Glutamatergic neuron (in vitro differentiated cells): ENCODE results near the gene HIRA. TPM values are rescaled to one million over a fixed set of nuclear protein-coding genes. Genes with fewer than 3 reads are reported as not detected.

Experiments
- DNase-seq: peaks from one replicate; pipeline ENCODE4 v3.0.0; 2022
- H3K27ac Mint-ChIP-seq: one replicate; pipeline ENCODE4 v1.8.0; 2020; ENCODE audit warnings: mild to moderate bottlenecking, mixed read lengths, inconsistent platforms; ENCODE audit not compliant: unreplicated experiment
- H3K27me3 Mint-ChIP-seq: one replicate; pipeline ENCODE4 v1.8.0; 2020; ENCODE audit warnings: mild to moderate bottlenecking, moderate library complexity, mixed read lengths, inconsistent platforms; ENCODE audit not compliant: unreplicated experiment
- H3K36me3 Mint-ChIP-seq: one replicate; pipeline ENCODE4 v1.8.0; 2020; ENCODE audit warnings: mild to moderate bottlenecking, mixed read lengths, inconsistent platforms; ENCODE audit not compliant: unreplicated experiment
- H3K4me1 Mint-ChIP-seq: one replicate; pipeline ENCODE4 v1.8.0; 2020; ENCODE audit warnings: mild to moderate bottlenecking, low read depth, mixed read lengths, inconsistent platforms; ENCODE audit not compliant: unreplicated experiment
- H3K4me3 Mint-ChIP-seq: one replicate; pipeline ENCODE4 v1.8.0; 2020; ENCODE audit warnings: mild to moderate bottlenecking, mixed read lengths, inconsistent platforms; ENCODE audit not compliant: unreplicated experiment
- H3K9me3 Mint-ChIP-seq: one replicate; pipeline ENCODE4 v1.8.0; 2020; ENCODE audit warnings: mild to moderate bottlenecking, moderate library complexity, mixed read lengths, inconsistent platforms; ENCODE audit not compliant: unreplicated experiment
- total RNA-seq: library from RNA; stranded (reverse); fragmentation: NEBNext Ultra II Directional; extraction: Animal tissue kit (Norgen Biotek cat#: 25700); gene quantifications from one replicate; pipeline ENCODE4 v1.2.1, GENCODE V29; 2021; ENCODE audit not compliant: unreplicated experiment
- TF ChIP-seq, protein P1 (sequence below): fragments of 200-600 bp; sonication (generic); IDR thresholded peaks from one replicate; pipeline ENCODE4 v1.5.0; 2021; ENCODE audit not compliant: partially characterized antibody, unreplicated experiment

Gene HIRA
- total RNA-seq, 1 donor from 2014 or later, result 51.0 TPM

DNA sequence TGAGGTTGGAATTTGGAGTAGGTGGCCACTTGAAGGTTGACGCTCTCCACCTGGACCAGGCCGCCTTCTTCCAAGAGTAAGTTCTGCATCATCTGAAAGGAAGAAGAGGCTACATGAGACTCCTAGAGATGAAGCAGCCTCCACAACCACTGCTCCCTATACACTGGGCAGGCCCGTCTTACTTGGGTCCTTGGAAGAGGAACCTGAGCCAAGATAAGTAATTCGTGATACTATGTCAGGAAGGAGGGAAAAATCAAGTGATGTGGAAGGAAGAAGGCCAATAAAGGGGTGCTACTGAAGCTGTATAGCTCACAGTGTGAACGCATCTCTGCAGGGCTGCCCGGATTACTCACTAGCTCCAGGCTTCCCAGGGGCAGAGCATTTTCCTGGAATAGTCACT is 36.4 kb upstream of the HIRA start:
- no peak overlapping the region for H3K4me3 Mint-ChIP-seq
- TF ChIP-seq, protein P1, sequence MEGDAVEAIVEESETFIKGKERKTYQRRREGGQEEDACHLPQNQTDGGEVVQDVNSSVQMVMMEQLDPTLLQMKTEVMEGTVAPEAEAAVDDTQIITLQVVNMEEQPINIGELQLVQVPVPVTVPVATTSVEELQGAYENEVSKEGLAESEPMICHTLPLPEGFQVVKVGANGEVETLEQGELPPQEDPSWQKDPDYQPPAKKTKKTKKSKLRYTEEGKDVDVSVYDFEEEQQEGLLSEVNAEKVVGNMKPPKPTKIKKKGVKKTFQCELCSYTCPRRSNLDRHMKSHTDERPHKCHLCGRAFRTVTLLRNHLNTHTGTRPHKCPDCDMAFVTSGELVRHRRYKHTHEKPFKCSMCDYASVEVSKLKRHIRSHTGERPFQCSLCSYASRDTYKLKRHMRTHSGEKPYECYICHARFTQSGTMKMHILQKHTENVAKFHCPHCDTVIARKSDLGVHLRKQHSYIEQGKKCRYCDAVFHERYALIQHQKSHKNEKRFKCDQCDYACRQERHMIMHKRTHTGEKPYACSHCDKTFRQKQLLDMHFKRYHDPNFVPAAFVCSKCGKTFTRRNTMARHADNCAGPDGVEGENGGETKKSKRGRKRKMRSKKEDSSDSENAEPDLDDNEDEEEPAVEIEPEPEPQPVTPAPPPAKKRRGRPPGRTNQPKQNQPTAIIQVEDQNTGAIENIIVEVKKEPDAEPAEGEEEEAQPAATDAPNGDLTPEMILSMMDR, result no peak
- DNase-seq, result no peak
- H3K9me3 Mint-ChIP-seq, result peaks cover 2% of the 10 kb centered on the region
- H3K4me1 Mint-ChIP-seq, result peaks cover 10% of the 10 kb centered on the region
- no peaks in the 10 kb centered on the region for H3K36me3 Mint-ChIP-seq
- no peak overlapping the region for H3K27ac Mint-ChIP-seq
- peaks cover 9% of the 10 kb centered on the region for H3K27me3 Mint-ChIP-seq

DNA sequence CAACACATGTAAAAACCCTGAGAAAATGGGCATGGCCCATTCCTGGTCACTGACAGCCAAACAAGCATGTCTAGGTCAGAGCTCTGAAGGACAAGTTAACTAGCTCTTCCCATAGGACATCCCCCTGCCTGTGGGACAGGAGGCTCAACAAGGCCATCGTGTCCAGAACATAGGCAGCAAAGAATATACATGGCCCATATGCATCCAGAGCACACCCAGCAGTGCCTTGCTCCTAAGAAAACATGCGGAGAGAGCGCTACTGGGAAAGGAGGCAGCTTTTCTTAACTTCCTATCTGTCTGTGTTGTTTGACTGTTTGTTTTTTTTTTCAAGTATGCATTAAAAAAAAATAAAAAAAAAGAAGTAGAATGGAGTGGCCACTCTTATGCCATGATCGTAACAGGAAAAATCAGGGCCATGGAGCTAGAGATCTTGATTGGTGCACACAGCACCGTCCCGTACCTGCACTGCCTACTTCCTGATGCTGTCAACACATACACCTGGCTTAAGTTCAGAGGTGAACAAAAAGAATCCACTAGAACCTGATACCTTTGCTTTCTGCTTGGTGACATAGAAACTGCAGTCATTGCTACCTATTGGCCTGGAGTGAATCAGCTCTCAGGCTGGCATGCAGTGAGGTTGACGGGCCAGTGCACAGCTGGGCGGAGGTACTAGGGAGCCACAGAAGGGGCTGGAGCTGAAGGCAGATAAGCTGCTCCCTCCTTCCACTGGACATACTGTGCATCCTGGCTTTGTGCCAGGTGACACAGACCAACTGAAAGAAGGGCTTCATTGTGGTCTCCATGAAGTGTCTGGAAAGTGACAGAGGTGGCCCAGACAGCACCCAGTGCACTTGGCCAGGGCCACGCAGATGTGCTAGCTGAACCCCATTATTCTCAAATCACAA is 35.6 kb upstream of the HIRA start:
- no peaks in the 10 kb centered on the region for H3K36me3 Mint-ChIP-seq
- peaks cover 2% of the 10 kb centered on the region for H3K9me3 Mint-ChIP-seq
- peaks cover 9% of the 10 kb centered on the region for H3K27me3 Mint-ChIP-seq
- H3K4me1 Mint-ChIP-seq, result peaks cover 13% of the 10 kb centered on the region
- H3K4me3 Mint-ChIP-seq, result no peak overlapping the region
- no peak for DNase-seq
- H3K27ac Mint-ChIP-seq, result no peak overlapping the region
- TF ChIP-seq, protein P1, result no peak

DNA sequence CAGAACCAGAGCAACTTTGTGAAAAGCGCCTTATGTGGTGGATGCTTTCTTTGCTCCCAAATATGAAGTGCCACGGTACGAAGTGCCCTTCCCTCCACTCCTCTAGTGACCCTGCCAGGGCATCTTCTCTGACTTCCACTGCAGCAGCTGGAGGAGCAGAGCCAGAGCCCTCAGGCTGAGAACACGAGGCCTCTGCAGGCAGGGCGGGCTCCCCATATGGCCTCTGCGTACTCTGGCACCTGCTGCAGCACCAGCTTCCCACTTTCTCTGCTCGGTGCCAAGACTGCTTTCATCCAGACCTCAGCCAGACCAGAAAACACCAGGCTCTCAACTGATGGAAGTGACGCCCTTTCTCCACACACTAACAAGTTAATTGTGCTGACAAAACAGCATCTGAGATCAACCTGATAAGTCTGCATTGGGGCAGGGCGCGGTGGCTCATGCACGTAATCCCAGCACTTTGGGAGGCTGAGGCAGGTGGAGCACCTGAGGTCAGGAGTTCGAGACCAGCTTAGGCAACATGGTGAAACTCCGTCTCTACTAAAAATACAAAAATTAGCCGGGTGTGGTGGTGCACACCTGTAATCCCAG is 34.7 kb upstream of the HIRA start:
- peak overlapping the region; percentile 22 for H3K27ac Mint-ChIP-seq
- no peaks in the 10 kb centered on the region for H3K36me3 Mint-ChIP-seq
- peaks cover 8% of the 10 kb centered on the region for H3K27me3 Mint-ChIP-seq
- DNase-seq, result no peak
- peaks cover 2% of the 10 kb centered on the region for H3K9me3 Mint-ChIP-seq
- H3K4me1 Mint-ChIP-seq, result peaks cover 13% of the 10 kb centered on the region
- TF ChIP-seq, protein P1, result no peak
- H3K4me3 Mint-ChIP-seq, result no peak overlapping the region

DNA sequence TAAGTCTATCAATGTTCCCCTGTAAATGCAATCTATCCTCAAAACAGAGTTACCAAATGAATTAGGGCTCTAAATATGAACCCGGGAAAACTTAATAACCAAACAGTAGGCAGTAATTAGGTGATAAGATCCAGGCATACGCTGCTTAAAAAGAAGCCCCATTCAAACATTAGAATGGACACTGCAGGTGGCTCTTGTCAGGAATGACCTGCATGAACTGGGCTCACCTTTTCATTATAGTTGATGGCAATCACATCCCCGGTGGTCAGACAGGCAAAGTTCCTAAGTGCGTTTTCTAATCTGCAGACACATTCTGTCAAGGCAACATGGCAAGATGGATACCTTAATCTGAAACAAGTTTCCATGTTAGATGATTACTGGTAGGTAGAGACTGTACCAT is 33.4 kb upstream of the HIRA start:
- Mint-ChIP-seq H3K9me3 (peaks cover 2% of the 10 kb centered on the region), H3K4me3 (no peak overlapping the region), H3K36me3 (no peaks in the 10 kb centered on the region), H3K4me1 (peaks cover 13% of the 10 kb centered on the region), H3K27ac (peak overlapping the region; percentile 91), H3K27me3 (peaks cover 8% of the 10 kb centered on the region)
- no peak for DNase-seq
- TF ChIP-seq, protein P1, result no peak

GRCh38 chr22:19464546-19464945 is 33.0 kb upstream of the HIRA start:
- H3K4me3 Mint-ChIP-seq, result peak overlapping the region; percentile 55
- peak overlapping the region; percentile 91 for H3K27ac Mint-ChIP-seq
- DNase-seq, result no peak
- H3K4me1 Mint-ChIP-seq, result peaks cover 13% of the 10 kb centered on the region
- no peaks in the 10 kb centered on the region for H3K36me3 Mint-ChIP-seq
- peaks cover 2% of the 10 kb centered on the region for H3K9me3 Mint-ChIP-seq
- TF ChIP-seq, protein P1, result no peak
- H3K27me3 Mint-ChIP-seq, result peaks cover 8% of the 10 kb centered on the region
